GM12865 (cell line): ENCODE results near the gene PPT1.

ENCODE experiments used
- DNase-seq: peaks from one replicate; pipeline ENCODE4 v3.0.0; 2010; ENCODE audit warnings: low read depth
- H3K4me3 ChIP-seq: 2 replicates; pipeline ENCODE4 v1.5.1; 2011; ENCODE audit warnings: mild to moderate bottlenecking, low read depth, low read length, control low read depth
- CTCF ChIP-seq: IDR thresholded peaks from 2 replicates; pipeline ENCODE4 v1.5.1; 2011; ENCODE audit warnings: low read length, control low read depth, low read depth, inconsistent platforms; ENCODE audit not compliant: insufficient read depth; ENCODE audit errors: missing control alignments

The PPT1 gene

GRCh38 chr1:40078512-40079333 lies 18.3 kb downstream of the PPT1 start:
- DNase-seq = peak; percentile 72
- TF ChIP-seq CTCF = peak; percentile 86
- H3K4me3 ChIP-seq = no peak overlapping the region

GRCh38 chr1:40076895-40077312 lies 20.1 kb downstream of the PPT1 start:
- no peak for TF ChIP-seq CTCF
- no peak for DNase-seq
- H3K4me3 ChIP-seq = no peak overlapping the region

- no peak for TF ChIP-seq CTCF
- no peak for DNase-seq
- H3K4me3 ChIP-seq = no peak overlapping the region
Observed at GRCh38 chr1:40075266-40075665, 21.8 kb downstream of the PPT1 start.

- no peak for DNase-seq
- no peak overlapping the region for H3K4me3 ChIP-seq
- TF ChIP-seq CTCF = no peak
Observed at GRCh38 chr1:40073062-40073461, 24.0 kb downstream of the PPT1 start.

GRCh38 chr1:40072142-40072541 lies 24.9 kb downstream of the PPT1 start:
- TF ChIP-seq CTCF = no peak
- no peak for DNase-seq
- H3K4me3 ChIP-seq = no peak overlapping the region

- no peak for TF ChIP-seq CTCF
- no peak for DNase-seq
Observed at GRCh38 chr1:40067851-40068250, 29.2 kb downstream of the PPT1 start.

GRCh38 chr1:40067023-40067422 lies 30.0 kb downstream of the PPT1 start:
- no peak for DNase-seq
- no peak overlapping the region for H3K4me3 ChIP-seq
- no peak for TF ChIP-seq CTCF

More at GRCh38 chr1:40067851-40068250, 29.2 kb downstream of the PPT1 start:
- no peak overlapping the region for H3K4me3 ChIP-seq
